HG03565 (cell line): ENCODE results near the gene RSPO1.
"Not testable (repeated sequence)": the region's sequence is repeated elsewhere in the genome, so short reads cannot be mapped to it uniquely, and the experiment has no call there.

Source experiments
- ATAC-seq: cut with Tn5 transposase; IDR thresholded peaks from one replicate; pipeline ENCODE4 v1.9.1; 2021; ENCODE audit warnings: mild to moderate bottlenecking, moderate library complexity; ENCODE audit not compliant: unreplicated experiment

RSPO1 gene

GRCh38 chr1:37634244-37634991 is at the start of gene RSPO1:
Gene RSPO1, minus strand, starts transcription at chr1:37634892. Its CDS starts 5,231 bp downstream, at chr1:37629661.
- ATAC-seq = no peak

GRCh38 chr1:37684182-37684581 is 49.5 kb upstream of the RSPO1 start:
- not testable (repeated sequence) for ATAC-seq

- ATAC-seq = no peak
Observed at GRCh38 chr1:37682334-37682987, 47.8 kb upstream of the RSPO1 start.

GRCh38 chr1:37680933-37681332 is 46.2 kb upstream of the RSPO1 start:
- ATAC-seq = no peak

- ATAC-seq = no peak
Observed at GRCh38 chr1:37677808-37678207, 43.1 kb upstream of the RSPO1 start.

GRCh38 chr1:37677143-37677439 is 42.4 kb upstream of the RSPO1 start:
- ATAC-seq = no peak

GRCh38 chr1:37676281-37677142 is 41.8 kb upstream of the RSPO1 start:
- no peak for ATAC-seq

- ATAC-seq = no peak
Observed at GRCh38 chr1:37673920-37674319, 39.2 kb upstream of the RSPO1 start.

- ATAC-seq = no peak
Observed at GRCh38 chr1:37672136-37672870, 37.6 kb upstream of the RSPO1 start.

GRCh38 chr1:37671261-37671660 is 36.6 kb upstream of the RSPO1 start:
- no peak for ATAC-seq

- ATAC-seq = no peak
Observed at GRCh38 chr1:37670133-37670532, 35.4 kb upstream of the RSPO1 start.

- no peak for ATAC-seq
Observed at GRCh38 chr1:37667023-37667671, 32.5 kb upstream of the RSPO1 start.

- no peak for ATAC-seq
Observed at GRCh38 chr1:37666241-37666867, 31.7 kb upstream of the RSPO1 start.

- no peak for ATAC-seq
Observed at GRCh38 chr1:37663426-37664000, 28.8 kb upstream of the RSPO1 start.

GRCh38 chr1:37662031-37662755 is 27.5 kb upstream of the RSPO1 start:
- no peak for ATAC-seq

GRCh38 chr1:37661401-37661800 is 26.7 kb upstream of the RSPO1 start:
- no peak for ATAC-seq

- no peak for ATAC-seq
Observed at GRCh38 chr1:37660664-37661063, 26.0 kb upstream of the RSPO1 start.

- ATAC-seq = no peak
Observed at GRCh38 chr1:37658486-37658885, 23.8 kb upstream of the RSPO1 start.
